Gastroesophageal sphincter (tissue), 3 donors: ENCODE results near the gene SF1.

Source experiments
- CTCF ChIP-seq, 4 experiments: fragments of 200-600 bp in 2 of 4; fragments of 450-650 bp in 2 of 4; sonication (generic) in 1 of 4; IDR thresholded peaks; one replicate each; pipeline ENCODE4 v1.5.1; 2017 to 2019; ENCODE audit warnings: antibody characterized with exemption in 4 of 4, mild to moderate bottlenecking in 2 of 4, moderate library complexity in 2 of 4
- EP300 ChIP-seq: sonication (generic); formaldehyde crosslinking; IDR thresholded peaks from one replicate; pipeline ENCODE4 v1.6.1; 2017; ENCODE audit warnings: antibody characterized with exemption, mild to moderate bottlenecking
- POLR2A ChIP-seq, 2 donors: fragments of 450-650 bp; IDR thresholded peaks; one replicate each; pipeline ENCODE4 v1.6.1; 2017; ENCODE audit warnings: antibody characterized with exemption in 2 of 2, mild to moderate bottlenecking in 2 of 2, moderate library complexity in 1 of 2
- POLR2AphosphoS5 ChIP-seq: sonication (generic); formaldehyde crosslinking; IDR thresholded peaks from one replicate; pipeline ENCODE4 v1.6.1; 2017; ENCODE audit warnings: antibody characterized with exemption

- TF ChIP-seq POLR2A (IDR thresholded peaks at IDR 0.05) (no peak), POLR2AphosphoS5 (no peak), EP300 (no peak), CTCF (IDR thresholded peaks at IDR 0.05) (no peak)
These were observed 22.5 kb downstream of the SF1 start for GRCh38 chr11:64755681-64756361.
